HG03571 (cell line): ENCODE measurements around the gene BBS9.
"Not testable (repeated sequence)": the region's sequence is repeated elsewhere in the genome, so short reads cannot be mapped to it uniquely, and the experiment has no call there.

Experiments
- ATAC-seq: cut with Tn5 transposase; IDR thresholded peaks from one replicate; pipeline ENCODE4 v1.9.1; 2021; ENCODE audit not compliant: unreplicated experiment

BBS9 gene

GRCh38 chr7:33423646-33424020 is 294.3 kb downstream of the BBS9 start:
- ATAC-seq = peak; percentile 73

GRCh38 chr7:33425395-33425794 is 296.0 kb downstream of the BBS9 start:
- no peak for ATAC-seq

GRCh38 chr7:33425929-33426678 is 296.7 kb downstream of the BBS9 start:
- ATAC-seq = no peak

GRCh38 chr7:33428415-33428814 is 299.1 kb downstream of the BBS9 start:
- no peak for ATAC-seq

- ATAC-seq = no peak
Measured at GRCh38 chr7:33431543-33431942, 302.2 kb downstream of the BBS9 start.

GRCh38 chr7:33432821-33433220 is 303.5 kb downstream of the BBS9 start:
- no peak for ATAC-seq

GRCh38 chr7:33433357-33433756 is 304.0 kb downstream of the BBS9 start:
- no peak for ATAC-seq

GRCh38 chr7:33444511-33444910 is 315.1 kb downstream of the BBS9 start:
- no peak for ATAC-seq

GRCh38 chr7:33446551-33446950 is 317.2 kb downstream of the BBS9 start:
- ATAC-seq = no peak

GRCh38 chr7:33448035-33448434 is 318.7 kb downstream of the BBS9 start:
- no peak for ATAC-seq

- no peak for ATAC-seq
Measured at GRCh38 chr7:33449847-33450246, 320.5 kb downstream of the BBS9 start.

- ATAC-seq = no peak
Measured at GRCh38 chr7:33452805-33453502, 323.6 kb downstream of the BBS9 start.

- ATAC-seq = no peak
Measured at GRCh38 chr7:33457039-33457438, 327.7 kb downstream of the BBS9 start.

GRCh38 chr7:33458581-33458980 is 329.2 kb downstream of the BBS9 start:
- no peak for ATAC-seq

- ATAC-seq = no peak
Measured at GRCh38 chr7:33459340-33459751, 330.0 kb downstream of the BBS9 start.

GRCh38 chr7:33463131-33463530 is 333.8 kb downstream of the BBS9 start:
- no peak for ATAC-seq

- no peak for ATAC-seq
Measured at GRCh38 chr7:33466203-33466602, 336.8 kb downstream of the BBS9 start.

GRCh38 chr7:33471636-33472242 is 342.4 kb downstream of the BBS9 start:
- no peak for ATAC-seq

GRCh38 chr7:33472348-33473025 is 343.1 kb downstream of the BBS9 start:
- no peak for ATAC-seq

GRCh38 chr7:33477719-33478480 is 348.5 kb downstream of the BBS9 start:
- no peak for ATAC-seq

GRCh38 chr7:33484476-33484875 is 355.1 kb downstream of the BBS9 start:
- not testable (repeated sequence) for ATAC-seq
